ENCODE measurements around the gene TTYH3. TPM values are rescaled to one million over a fixed set of nuclear protein-coding genes. Genes with fewer than 3 reads are reported as not detected.

The TTYH3 gene
- total RNA-seq, 1 experiment from 2014 or later = 25.0 TPM

- TF ChIP-seq CTCF (conservative IDR thresholded peaks at IDR 0.05; ENCODE audit: low read depth, low read length) (no peak), EZH2phosphoT487 (IDR thresholded peaks at IDR 0.05; ENCODE audit: borderline replicate concordance, low read length) (no peak), EZH2 (IDR thresholded peaks at IDR 0.05; ENCODE audit: low read length, unreplicated experiment) (no peak)
- Histone ChIP-seq H2AFZ (ENCODE audit: low read length) (no peak overlapping the region), H3K36me3 (ENCODE audit: low read depth, low read length) (no peaks in the 10 kb centered on the region), H3K9me3 (ENCODE audit: low read length) (no peaks in the 10 kb centered on the region), H4K20me1 (ENCODE audit: low read length) (no peaks in the 10 kb centered on the region), H3K79me2 (ENCODE audit: low read length) (no peaks in the 10 kb centered on the region), H3K9ac (ENCODE audit: low read length) (no peak overlapping the region), H3K4me2 (ENCODE audit: low read length) (no peak overlapping the region), H3K9me2 (replicated peaks; ENCODE audit: low read length) (no peaks in the 10 kb centered on the region), H3K4me1 (ENCODE audit: insufficient read depth, low read length) (no peaks in the 10 kb centered on the region), H3K27ac (ENCODE audit: low read length) (no peak overlapping the region), H3K27me3 (ENCODE audit: low read length) (no peaks in the 10 kb centered on the region), H3K4me3 (ENCODE audit: low read length) (no peak overlapping the region), H3F3A (ENCODE audit: low read length, unreplicated experiment) (no peaks in the 10 kb centered on the region)
- intact Hi-C loops (cut with micrococcal nuclease) = no loop called here
- POLR2A ChIA-PET (ENCODE audit: unreplicated experiment) = no interaction called here
- no TSS peak for BruUV-seq (replicated peaks)
- CTCF ChIA-PET = no interaction called here
- DNase-seq (no peak), ATAC-seq (no peak)
These were observed 13.6 kb downstream of the TTYH3 start for GRCh38 chr7:2645274-2645868.

- DNase-seq = no peak
- Histone ChIP-seq H3K4me3 (ENCODE audit: low read length) (no peak overlapping the region), H2AFZ (ENCODE audit: low read length) (no peak overlapping the region), H3K4me2 (ENCODE audit: low read length) (no peak overlapping the region), H3K4me1 (ENCODE audit: insufficient read depth, low read length) (no peaks in the 10 kb centered on the region), H3K9ac (ENCODE audit: low read length) (no peak overlapping the region), H4K20me1 (ENCODE audit: low read length) (no peaks in the 10 kb centered on the region), H3K27me3 (ENCODE audit: low read length) (no peaks in the 10 kb centered on the region), H3K27ac (ENCODE audit: low read length) (no peak overlapping the region), H3K79me2 (ENCODE audit: low read length) (no peaks in the 10 kb centered on the region), H3F3A (ENCODE audit: low read length, unreplicated experiment) (no peaks in the 10 kb centered on the region), H3K9me2 (replicated peaks; ENCODE audit: low read length) (no peaks in the 10 kb centered on the region), H3K9me3 (ENCODE audit: low read length) (no peaks in the 10 kb centered on the region), H3K36me3 (ENCODE audit: low read depth, low read length) (no peaks in the 10 kb centered on the region)
- ATAC-seq = no peak
- TF ChIP-seq EZH2 (IDR thresholded peaks at IDR 0.05; ENCODE audit: low read length, unreplicated experiment) (no peak), CTCF (conservative IDR thresholded peaks at IDR 0.05; ENCODE audit: low read depth, low read length) (no peak), EZH2phosphoT487 (IDR thresholded peaks at IDR 0.05; ENCODE audit: borderline replicate concordance, low read length) (no peak)
- POLR2A ChIA-PET (ENCODE audit: unreplicated experiment) = no interaction called here
- intact Hi-C loops (cut with micrococcal nuclease) = no loop called here
- BruUV-seq (replicated peaks) = no TSS peak
- CTCF ChIA-PET = no interaction called here
These were observed 14.5 kb downstream of the TTYH3 start for GRCh38 chr7:2646336-2646679.

- no peak overlapping the region for H3K4me3 ChIP-seq (ENCODE audit: low read length)
- no peaks in the 10 kb centered on the region for H4K20me1 ChIP-seq (ENCODE audit: low read length)
- H3K27ac ChIP-seq (ENCODE audit: low read length) = no peak overlapping the region
- BruUV-seq (replicated peaks) = no TSS peak
- H3K27me3 ChIP-seq (ENCODE audit: low read length) = no peaks in the 10 kb centered on the region
- no peak overlapping the region for H3K9ac ChIP-seq (ENCODE audit: low read length)
- intact Hi-C loops (cut with micrococcal nuclease) = no loop called here
- no peaks in the 10 kb centered on the region for H3F3A ChIP-seq (ENCODE audit: low read length, unreplicated experiment)
- no peaks in the 10 kb centered on the region for H3K9me2 ChIP-seq (replicated peaks; ENCODE audit: low read length)
- H3K9me3 ChIP-seq (ENCODE audit: low read length) = no peaks in the 10 kb centered on the region
- no peaks in the 10 kb centered on the region for H3K36me3 ChIP-seq (ENCODE audit: low read depth, low read length)
- H3K4me2 ChIP-seq (ENCODE audit: low read length) = no peak overlapping the region
- no peak for ATAC-seq
- POLR2A ChIA-PET (ENCODE audit: unreplicated experiment) = no interaction called here
- no peaks in the 10 kb centered on the region for H3K4me1 ChIP-seq (ENCODE audit: insufficient read depth, low read length)
- TF ChIP-seq EZH2 (IDR thresholded peaks at IDR 0.05; ENCODE audit: low read length, unreplicated experiment) (no peak), CTCF (conservative IDR thresholded peaks at IDR 0.05; ENCODE audit: low read depth, low read length) (no peak), EZH2phosphoT487 (IDR thresholded peaks at IDR 0.05; ENCODE audit: borderline replicate concordance, low read length) (no peak)
- no peaks in the 10 kb centered on the region for H3K79me2 ChIP-seq (ENCODE audit: low read length)
- CTCF ChIA-PET = no interaction called here
- DNase-seq = no peak
- H2AFZ ChIP-seq (ENCODE audit: low read length) = no peak overlapping the region
These were observed 15.1 kb downstream of the TTYH3 start for GRCh38 chr7:2646680-2647571.
